Measurements from ENCODE around the gene CPA1. TPM values are rescaled to one million over a fixed set of nuclear protein-coding genes. Genes with fewer than 3 reads are reported as not detected.

CPA1 gene
- total and polyA plus RNA-seq, 2 of the 13 experiments (the other 11 are each of a cell fraction or from before 2014, with no cell fraction given) = 0.20 to 0.58 TPM

DNA sequence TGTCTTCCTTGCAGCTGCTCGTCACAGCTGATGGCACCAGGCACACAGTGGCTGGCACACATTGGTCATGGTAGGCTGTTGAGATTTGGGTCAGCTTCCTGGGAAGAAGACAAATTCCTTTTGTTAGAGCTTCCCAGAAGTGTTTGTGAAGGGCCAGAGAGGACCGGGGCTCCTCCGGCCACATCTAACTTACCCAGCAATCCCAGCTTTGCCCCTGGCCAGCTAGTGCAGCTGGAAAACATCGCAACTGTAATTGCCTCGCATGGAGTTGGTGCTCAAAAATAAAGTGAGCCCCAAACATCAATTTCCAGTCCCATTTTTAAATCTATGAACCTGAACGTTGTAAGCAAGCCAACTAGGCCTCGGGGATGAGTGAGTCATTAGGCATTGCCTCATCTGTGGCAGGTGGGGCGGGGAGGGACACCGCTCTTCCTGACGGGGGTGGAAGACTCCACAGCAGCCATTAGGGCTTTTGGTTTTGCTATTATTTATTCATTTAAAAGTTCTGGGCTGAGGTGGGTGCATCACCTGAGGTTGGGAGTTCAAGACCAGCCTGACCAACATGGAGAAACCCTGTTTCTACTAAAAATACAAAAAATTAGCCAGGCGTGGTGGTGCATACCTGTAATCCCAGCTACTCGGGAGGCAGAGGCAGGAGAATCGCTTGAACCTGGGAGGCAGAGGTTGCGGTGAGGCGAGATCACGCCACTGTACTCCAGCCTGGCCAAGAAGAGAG lies 23.2 kb upstream of the CPA1 start (continued):
- TF ChIP-seq ARID5B (CRISPR knock-in tag; IDR thresholded peaks at IDR 0.05) (0 out of 2 replicates have a peak, but pooled peaks have one; percentile 16), BHLHE40 (IDR thresholded peaks at IDR 0.05; ENCODE audit: low read length) (no peak), KAT8 (CRISPR knock-in tag; IDR thresholded peaks at IDR 0.05) (0 out of 2 replicates have a peak, but pooled peaks have one; percentile 8), POLR2A (IDR thresholded peaks at IDR 0.05; ENCODE audit: insufficient read depth in 1 of 2, low read depth in 2 of 2, low read length in 2 of 2) (no peak), RFXANK (CRISPR knock-in tag; IDR thresholded peaks at IDR 0.05) (no peak), ZNF318 (CRISPR knock-in tag; IDR thresholded peaks at IDR 0.05) (no peak), ZBTB7B (CRISPR knock-in tag; IDR thresholded peaks at IDR 0.05) (no peak), ONECUT2 (CRISPR knock-in tag; IDR thresholded peaks at IDR 0.05) (no peak), ZNF44 (CRISPR knock-in tag; IDR thresholded peaks at IDR 0.05) (no peak), ZNF878 (CRISPR knock-in tag; IDR thresholded peaks at IDR 0.05) (no peak)
- TF ChIP-seq, protein P1, sequence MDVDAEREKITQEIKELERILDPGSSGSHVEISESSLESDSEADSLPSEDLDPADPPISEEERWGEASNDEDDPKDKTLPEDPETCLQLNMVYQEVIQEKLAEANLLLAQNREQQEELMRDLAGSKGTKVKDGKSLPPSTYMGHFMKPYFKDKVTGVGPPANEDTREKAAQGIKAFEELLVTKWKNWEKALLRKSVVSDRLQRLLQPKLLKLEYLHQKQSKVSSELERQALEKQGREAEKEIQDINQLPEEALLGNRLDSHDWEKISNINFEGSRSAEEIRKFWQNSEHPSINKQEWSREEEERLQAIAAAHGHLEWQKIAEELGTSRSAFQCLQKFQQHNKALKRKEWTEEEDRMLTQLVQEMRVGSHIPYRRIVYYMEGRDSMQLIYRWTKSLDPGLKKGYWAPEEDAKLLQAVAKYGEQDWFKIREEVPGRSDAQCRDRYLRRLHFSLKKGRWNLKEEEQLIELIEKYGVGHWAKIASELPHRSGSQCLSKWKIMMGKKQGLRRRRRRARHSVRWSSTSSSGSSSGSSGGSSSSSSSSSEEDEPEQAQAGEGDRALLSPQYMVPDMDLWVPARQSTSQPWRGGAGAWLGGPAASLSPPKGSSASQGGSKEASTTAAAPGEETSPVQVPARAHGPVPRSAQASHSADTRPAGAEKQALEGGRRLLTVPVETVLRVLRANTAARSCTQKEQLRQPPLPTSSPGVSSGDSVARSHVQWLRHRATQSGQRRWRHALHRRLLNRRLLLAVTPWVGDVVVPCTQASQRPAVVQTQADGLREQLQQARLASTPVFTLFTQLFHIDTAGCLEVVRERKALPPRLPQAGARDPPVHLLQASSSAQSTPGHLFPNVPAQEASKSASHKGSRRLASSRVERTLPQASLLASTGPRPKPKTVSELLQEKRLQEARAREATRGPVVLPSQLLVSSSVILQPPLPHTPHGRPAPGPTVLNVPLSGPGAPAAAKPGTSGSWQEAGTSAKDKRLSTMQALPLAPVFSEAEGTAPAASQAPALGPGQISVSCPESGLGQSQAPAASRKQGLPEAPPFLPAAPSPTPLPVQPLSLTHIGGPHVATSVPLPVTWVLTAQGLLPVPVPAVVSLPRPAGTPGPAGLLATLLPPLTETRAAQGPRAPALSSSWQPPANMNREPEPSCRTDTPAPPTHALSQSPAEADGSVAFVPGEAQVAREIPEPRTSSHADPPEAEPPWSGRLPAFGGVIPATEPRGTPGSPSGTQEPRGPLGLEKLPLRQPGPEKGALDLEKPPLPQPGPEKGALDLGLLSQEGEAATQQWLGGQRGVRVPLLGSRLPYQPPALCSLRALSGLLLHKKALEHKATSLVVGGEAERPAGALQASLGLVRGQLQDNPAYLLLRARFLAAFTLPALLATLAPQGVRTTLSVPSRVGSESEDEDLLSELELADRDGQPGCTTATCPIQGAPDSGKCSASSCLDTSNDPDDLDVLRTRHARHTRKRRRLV (CRISPR knock-in tag; IDR thresholded peaks at IDR 0.05) = no peak
- TF ChIP-seq, protein P2, sequence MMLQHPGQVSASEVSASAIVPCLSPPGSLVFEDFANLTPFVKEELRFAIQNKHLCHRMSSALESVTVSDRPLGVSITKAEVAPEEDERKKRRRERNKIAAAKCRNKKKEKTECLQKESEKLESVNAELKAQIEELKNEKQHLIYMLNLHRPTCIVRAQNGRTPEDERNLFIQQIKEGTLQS (CRISPR knock-in tag; IDR thresholded peaks at IDR 0.05) = peak; percentile 72; the same call in 1 of the 2 replicates
